ENCODE measurements around the gene YPEL1. TPM values are rescaled to one million over a fixed set of nuclear protein-coding genes. Genes with fewer than 3 reads are reported as not detected.
A peak's percentile ranks its signal among the peaks of the same experiment; 100 is the strongest.

Gene YPEL1
- polyA plus RNA-seq, 2 donors: 0.96 to 1.3 TPM

GRCh38 chr22:21703684-21704316, 31.8 kb downstream of the YPEL1 start:
- H3K27ac ChIP-seq (ENCODE audit: low read depth in 2 of 2, low read length in 1 of 2): no peak overlapping the region
- no peaks in the 10 kb centered on the region for H3K9me3 ChIP-seq (ENCODE audit: control insufficient read depth in 2 of 2, insufficient read depth in 1 of 2, low read depth in 1 of 2, low read length in 1 of 2)
- H3K36me3 ChIP-seq (ENCODE audit: control insufficient read depth in 2 of 2, insufficient read depth in 2 of 2, low read length in 1 of 2): peaks cover 0 to 3% of the 10 kb centered on the region in 2 donors
- H3K4me3 ChIP-seq (ENCODE audit: low read depth in 1 of 2, low read length in 2 of 2): no peak overlapping the region
- H3K4me1 ChIP-seq (ENCODE audit: control insufficient read depth in 2 of 2, insufficient read depth in 2 of 2, low read length in 1 of 2): no peaks in the 10 kb centered on the region
- WGBS, 2 donors: 91 to 93% methylated on average over 31 of the region's 31 CpGs
- no peaks in the 10 kb centered on the region for H3K27me3 ChIP-seq (ENCODE audit: control insufficient read depth in 1 of 2, insufficient read depth in 2 of 2, low read length in 2 of 2)

- H3K27ac ChIP-seq (ENCODE audit: low read depth in 2 of 2, low read length in 1 of 2): no peak overlapping the region
- WGBS, 2 donors: 89 to 90% methylated on average over 29 to 30 of the region's 30 CpGs
- no peaks in the 10 kb centered on the region for H3K4me1 ChIP-seq (ENCODE audit: control insufficient read depth in 2 of 2, insufficient read depth in 2 of 2, low read length in 1 of 2)
- H3K4me3 ChIP-seq (ENCODE audit: low read depth in 1 of 2, low read length in 2 of 2): no peak overlapping the region
- no peaks in the 10 kb centered on the region for H3K27me3 ChIP-seq (ENCODE audit: control insufficient read depth in 1 of 2, insufficient read depth in 2 of 2, low read length in 2 of 2)
- H3K36me3 ChIP-seq (ENCODE audit: control insufficient read depth in 2 of 2, insufficient read depth in 2 of 2, low read length in 1 of 2): peaks cover 0 to 3% of the 10 kb centered on the region in 2 donors
- no peaks in the 10 kb centered on the region for H3K9me3 ChIP-seq (ENCODE audit: control insufficient read depth in 2 of 2, insufficient read depth in 1 of 2, low read depth in 1 of 2, low read length in 1 of 2)
Observed at GRCh38 chr22:21702700-21703683, 32.6 kb downstream of the YPEL1 start.

DNA sequence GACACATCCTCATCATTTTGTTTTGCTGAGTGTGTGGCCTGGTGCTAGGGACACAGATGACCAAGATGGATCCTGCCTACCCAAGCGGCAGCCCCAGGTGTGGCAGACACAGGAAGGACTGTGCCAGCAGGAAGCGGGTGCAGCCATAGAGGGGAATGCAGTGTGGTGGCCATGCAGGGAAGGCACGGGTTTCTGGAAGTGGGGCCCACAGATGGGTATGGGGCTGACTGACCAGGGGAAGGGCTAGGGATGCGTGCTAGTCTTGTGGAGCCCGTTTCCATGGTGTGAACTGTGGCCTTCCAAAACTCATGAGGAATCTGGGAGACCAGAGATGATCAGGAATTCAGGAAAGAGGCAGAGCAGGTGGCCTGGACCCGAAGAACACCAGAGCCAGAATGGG, 33.5 kb downstream of the YPEL1 start:
- no peaks in the 10 kb centered on the region for H3K4me1 ChIP-seq (ENCODE audit: control insufficient read depth in 2 of 2, insufficient read depth in 2 of 2, low read length in 1 of 2)
- no peaks in the 10 kb centered on the region for H3K27me3 ChIP-seq (ENCODE audit: control insufficient read depth in 1 of 2, insufficient read depth in 2 of 2, low read length in 2 of 2)
- WGBS, 2 donors: 91% methylated on average over 6 of the region's 6 CpGs
- no peaks in the 10 kb centered on the region for H3K9me3 ChIP-seq (ENCODE audit: control insufficient read depth in 2 of 2, insufficient read depth in 1 of 2, low read depth in 1 of 2, low read length in 1 of 2)
- no peak overlapping the region for H3K4me3 ChIP-seq (ENCODE audit: low read depth in 1 of 2, low read length in 2 of 2)
- H3K36me3 ChIP-seq (ENCODE audit: control insufficient read depth in 2 of 2, insufficient read depth in 2 of 2, low read length in 1 of 2): peaks cover 0 to 8% of the 10 kb centered on the region in 2 donors
- H3K27ac ChIP-seq (ENCODE audit: low read depth in 2 of 2, low read length in 1 of 2): no peak overlapping the region

DNA sequence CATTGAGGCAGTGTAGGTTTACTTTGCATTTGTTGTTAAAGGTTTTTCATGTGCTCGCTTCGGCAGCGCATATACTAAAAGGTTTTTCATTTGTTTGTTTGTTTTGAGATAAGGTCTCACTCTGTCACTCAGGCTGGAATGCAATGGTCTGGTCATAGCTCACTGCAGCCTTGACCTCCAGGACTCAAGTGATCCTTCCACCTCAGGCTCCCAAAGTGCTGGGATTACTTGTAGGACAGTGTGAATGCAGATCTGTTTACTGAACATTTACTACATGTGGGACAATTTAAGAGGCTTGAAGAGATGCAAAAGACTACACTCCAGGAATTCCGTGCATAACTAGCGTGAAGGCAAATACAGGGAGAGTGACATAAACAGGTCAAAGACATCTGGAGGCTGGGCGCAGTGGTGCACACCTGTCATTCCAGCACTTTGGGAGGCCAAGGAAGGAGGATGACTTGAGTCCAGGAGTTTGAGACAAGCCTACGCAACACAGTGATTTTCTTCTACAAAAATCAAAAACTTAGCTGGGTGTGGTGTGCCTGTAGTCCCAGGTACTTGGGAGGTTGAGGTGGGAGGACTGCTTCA, 34.1 kb downstream of the YPEL1 start:
- Histone ChIP-seq H3K4me1 (ENCODE audit: control insufficient read depth in 2 of 2, insufficient read depth in 2 of 2, low read length in 1 of 2) (no peaks in the 10 kb centered on the region), H3K27ac (ENCODE audit: low read depth in 2 of 2, low read length in 1 of 2) (no peak overlapping the region), H3K4me3 (ENCODE audit: low read depth in 1 of 2, low read length in 2 of 2) (no peak overlapping the region), H3K27me3 (ENCODE audit: control insufficient read depth in 1 of 2, insufficient read depth in 2 of 2, low read length in 2 of 2) (no peaks in the 10 kb centered on the region), H3K36me3 (ENCODE audit: control insufficient read depth in 2 of 2, insufficient read depth in 2 of 2, low read length in 1 of 2) (peaks cover 0 to 14% of the 10 kb centered on the region in 2 donors), H3K9me3 (ENCODE audit: control insufficient read depth in 2 of 2, insufficient read depth in 1 of 2, low read depth in 1 of 2, low read length in 1 of 2) (no peaks in the 10 kb centered on the region)
- 87 to 92% methylated on average over 7 of the region's 7 CpGs for WGBS, 2 donors

DNA sequence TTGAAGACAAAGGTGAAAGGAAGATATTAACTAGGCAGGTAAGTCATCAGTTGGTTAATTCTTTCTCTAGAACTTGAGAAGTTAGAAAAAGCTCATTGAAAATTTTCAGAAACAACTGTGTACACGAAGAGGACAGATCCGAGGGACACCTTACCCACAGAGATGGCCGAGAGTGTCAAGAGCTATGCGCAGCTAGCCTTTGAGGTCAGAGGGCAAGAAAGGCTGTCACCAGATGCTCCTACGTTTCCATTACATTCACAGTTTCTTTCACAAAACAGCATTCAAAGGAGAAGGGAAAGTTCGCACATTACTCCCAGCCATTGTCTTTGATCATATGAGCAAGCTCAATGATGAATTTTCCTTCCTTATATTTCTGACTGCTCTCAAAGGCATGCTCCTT, 34.8 kb downstream of the YPEL1 start:
- Histone ChIP-seq H3K4me3 (ENCODE audit: low read depth in 1 of 2, low read length in 2 of 2) (no peak overlapping the region), H3K27ac (ENCODE audit: low read depth in 2 of 2, low read length in 1 of 2) (no peak overlapping the region), H3K36me3 (ENCODE audit: control insufficient read depth in 2 of 2, insufficient read depth in 2 of 2, low read length in 1 of 2) (peaks cover 6 to 19% of the 10 kb centered on the region in 2 donors), H3K4me1 (ENCODE audit: control insufficient read depth in 2 of 2, insufficient read depth in 2 of 2, low read length in 1 of 2) (no peaks in the 10 kb centered on the region), H3K27me3 (ENCODE audit: control insufficient read depth in 1 of 2, insufficient read depth in 2 of 2, low read length in 2 of 2) (no peaks in the 10 kb centered on the region), H3K9me3 (ENCODE audit: control insufficient read depth in 2 of 2, insufficient read depth in 1 of 2, low read depth in 1 of 2, low read length in 1 of 2) (no peaks in the 10 kb centered on the region)
- WGBS, 2 donors: 86% methylated on average over 6 of the region's 6 CpGs

DNA sequence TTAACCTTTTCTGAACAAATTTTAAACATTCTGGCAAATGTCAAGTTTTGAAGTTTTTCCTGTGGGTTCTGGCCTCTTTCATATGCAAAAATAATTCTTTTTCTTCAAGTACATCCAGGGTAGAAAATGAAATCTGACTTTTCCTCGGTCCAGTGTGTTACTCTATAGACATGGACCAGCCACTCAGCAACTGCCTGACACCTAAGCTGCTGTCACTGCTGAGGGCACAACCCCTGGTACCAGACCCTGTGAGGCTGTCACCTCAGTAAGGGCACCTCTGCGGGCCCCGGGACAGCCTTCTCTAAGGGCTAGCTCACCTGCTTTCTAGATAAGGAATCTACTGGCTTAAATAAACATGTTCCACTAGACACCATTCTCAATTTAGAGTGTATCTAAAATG, 36.0 kb downstream of the YPEL1 start:
- Histone ChIP-seq H3K4me3 (ENCODE audit: low read depth in 1 of 2, low read length in 2 of 2) (no peak overlapping the region), H3K9me3 (ENCODE audit: control insufficient read depth in 2 of 2, insufficient read depth in 1 of 2, low read depth in 1 of 2, low read length in 1 of 2) (no peaks in the 10 kb centered on the region), H3K27me3 (ENCODE audit: control insufficient read depth in 1 of 2, insufficient read depth in 2 of 2, low read length in 2 of 2) (no peaks in the 10 kb centered on the region), H3K36me3 (ENCODE audit: control insufficient read depth in 2 of 2, insufficient read depth in 2 of 2, low read length in 1 of 2) (peaks cover 17 to 31% of the 10 kb centered on the region in 2 donors), H3K4me1 (ENCODE audit: control insufficient read depth in 2 of 2, insufficient read depth in 2 of 2, low read length in 1 of 2) (no peaks in the 10 kb centered on the region), H3K27ac (ENCODE audit: low read depth in 2 of 2, low read length in 1 of 2) (no peak overlapping the region)
- WGBS, 2 donors: 75 to 86% methylated on average over 3 of the region's 3 CpGs

DNA sequence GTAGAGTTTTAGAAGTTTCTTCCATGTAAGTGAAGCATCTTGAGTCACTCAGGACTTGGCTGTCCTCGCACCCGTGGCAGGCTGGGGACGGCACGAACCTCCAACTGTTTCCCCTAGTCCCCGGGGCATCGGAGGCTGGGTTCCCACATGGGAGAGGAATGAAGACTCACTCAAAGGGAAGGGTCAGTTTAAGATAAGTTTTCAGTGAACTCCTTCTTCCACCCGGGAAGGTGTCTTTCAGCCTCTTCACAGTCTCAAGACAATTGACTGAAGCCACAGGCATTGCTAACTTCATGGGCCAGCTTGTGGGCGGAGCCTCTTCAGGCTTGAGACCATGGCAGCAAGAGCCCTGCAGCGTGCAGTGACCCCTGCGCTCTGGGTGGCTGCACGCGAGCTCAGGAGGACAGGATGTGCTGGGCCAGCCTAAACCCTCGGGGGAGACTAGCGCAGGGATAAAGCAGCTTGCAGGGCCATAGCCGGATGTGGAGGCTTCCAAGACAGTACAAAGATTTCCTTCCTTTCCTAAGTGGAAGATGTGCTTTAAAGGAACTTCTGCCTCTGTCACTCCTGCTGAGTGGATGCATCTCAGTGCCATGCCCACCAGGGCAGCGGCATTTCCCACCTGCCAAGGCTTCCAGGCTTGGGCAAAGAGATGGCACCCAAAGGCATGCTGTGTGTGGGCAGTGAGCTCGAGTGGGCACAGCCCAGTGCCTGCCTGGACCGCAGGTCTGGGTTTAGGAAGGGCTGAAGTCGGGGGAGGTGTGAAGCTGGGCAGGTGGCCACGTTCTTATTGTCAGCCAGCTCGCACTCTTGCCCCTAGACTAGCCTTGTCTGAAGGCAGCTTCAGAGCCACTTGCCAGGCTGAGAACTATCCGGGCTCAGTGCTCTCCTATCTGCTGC, 36.9 kb downstream of the YPEL1 start:
- WGBS, 2 donors: 70 to 76% methylated on average over 22 of the region's 22 CpGs
- H3K27me3 ChIP-seq (ENCODE audit: control insufficient read depth in 1 of 2, insufficient read depth in 2 of 2, low read length in 2 of 2): no peaks in the 10 kb centered on the region
- peak overlapping the region in 1 of 2 donors; percentile 53 for H3K27ac ChIP-seq (ENCODE audit: low read depth in 2 of 2, low read length in 1 of 2)
- H3K9me3 ChIP-seq (ENCODE audit: control insufficient read depth in 2 of 2, insufficient read depth in 1 of 2, low read depth in 1 of 2, low read length in 1 of 2): no peaks in the 10 kb centered on the region
- no peaks in the 10 kb centered on the region for H3K4me1 ChIP-seq (ENCODE audit: control insufficient read depth in 2 of 2, insufficient read depth in 2 of 2, low read length in 1 of 2)
- no peak overlapping the region for H3K4me3 ChIP-seq (ENCODE audit: low read depth in 1 of 2, low read length in 2 of 2)
- H3K36me3 ChIP-seq (ENCODE audit: control insufficient read depth in 2 of 2, insufficient read depth in 2 of 2, low read length in 1 of 2): peaks cover 23 to 40% of the 10 kb centered on the region in 2 donors

DNA sequence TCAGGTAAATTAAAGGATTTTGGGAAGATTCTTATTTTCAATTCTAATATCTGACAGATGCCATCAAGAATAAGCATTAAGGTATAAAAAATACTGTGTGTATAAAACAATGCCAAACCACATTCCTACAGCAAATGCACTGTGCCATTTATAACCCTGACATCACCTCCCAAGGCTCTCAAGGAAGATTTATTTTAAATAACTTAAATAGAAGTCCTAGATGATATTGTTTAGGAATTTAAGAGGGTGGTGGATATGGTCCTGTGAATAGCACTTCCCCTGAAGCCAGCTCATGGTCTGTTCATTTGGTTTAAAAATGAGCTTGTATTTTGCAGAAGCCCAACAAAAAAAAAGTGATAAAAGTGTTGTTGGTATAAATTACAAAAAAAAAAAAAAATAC, 37.7 kb downstream of the YPEL1 start:
- Histone ChIP-seq H3K9me3 (ENCODE audit: control insufficient read depth in 2 of 2, insufficient read depth in 1 of 2, low read depth in 1 of 2, low read length in 1 of 2) (no peaks in the 10 kb centered on the region), H3K4me1 (ENCODE audit: control insufficient read depth in 2 of 2, insufficient read depth in 2 of 2, low read length in 1 of 2) (no peaks in the 10 kb centered on the region), H3K27me3 (ENCODE audit: control insufficient read depth in 1 of 2, insufficient read depth in 2 of 2, low read length in 2 of 2) (no peaks in the 10 kb centered on the region), H3K4me3 (ENCODE audit: low read depth in 1 of 2, low read length in 2 of 2) (no peak overlapping the region), H3K36me3 (ENCODE audit: control insufficient read depth in 2 of 2, insufficient read depth in 2 of 2, low read length in 1 of 2) (peaks cover 24 to 48% of the 10 kb centered on the region in 2 donors), H3K27ac (ENCODE audit: low read depth in 2 of 2, low read length in 1 of 2) (no peak overlapping the region)
